Hepatocyte (in vitro differentiated cells): Measurements from ENCODE around the gene DCAF8. TPM values are rescaled to one million over a fixed set of nuclear protein-coding genes. Genes with fewer than 3 reads are reported as not detected.

Source experiments
- DNase-seq: peaks from one replicate; pipeline ENCODE4 v3.0.0-alpha.2; 2016; ENCODE audit warnings: low spot score
- H2AFZ ChIP-seq: fragments of 200-600 bp; sonication (generic); 2 replicates; pipeline ENCODE4 v1.6.0; 2016; ENCODE audit warnings: antibody characterized with exemption, mild to moderate bottlenecking
- H3K27ac ChIP-seq: fragments of 200-600 bp; sonication (generic); 2 replicates; pipeline ENCODE4 v1.5.1; 2016; ENCODE audit warnings: mild to moderate bottlenecking
- H3K27me3 ChIP-seq: fragments of 200-600 bp; sonication (generic); 2 replicates; pipeline ENCODE4 v1.6.1; 2016
- H3K36me3 ChIP-seq: fragments of 200-600 bp; sonication (generic); replicated peaks from 2 replicates; pipeline ENCODE4 v1.5.1; 2016; ENCODE audit warnings: low read depth; ENCODE audit not compliant: insufficient read depth
- H3K4me1 ChIP-seq: fragments of 200-600 bp; sonication (generic); 2 replicates; pipeline ENCODE4 v1.5.1; 2016; ENCODE audit warnings: mild to moderate bottlenecking, moderate library complexity; ENCODE audit not compliant: insufficient read depth
- H3K4me2 ChIP-seq: fragments of 200-600 bp; sonication (generic); 2 replicates; pipeline ENCODE4 v1.6.0; 2016
- H3K4me3 ChIP-seq: fragments of 200-600 bp; sonication (generic); 2 replicates; pipeline ENCODE4 v1.5.1; 2016; ENCODE audit warnings: mild to moderate bottlenecking
- H3K79me2 ChIP-seq: fragments of 200-600 bp; sonication (generic); 2 replicates; pipeline ENCODE4 v1.6.0; 2017; ENCODE audit warnings: mild to moderate bottlenecking
- H3K9me2 ChIP-seq: fragments of 200-600 bp; sonication (generic); replicated peaks from 2 replicates; pipeline ENCODE4 v1.6.0; 2017; ENCODE audit warnings: mild to moderate bottlenecking; ENCODE audit not compliant: insufficient read depth
- H3K9me3 ChIP-seq: fragments of 200-600 bp; sonication (generic); 2 replicates; pipeline ENCODE4 v1.5.1; 2016; ENCODE audit warnings: low read depth, mild to moderate bottlenecking
- H4K20me1 ChIP-seq: fragments of 200-600 bp; sonication (generic); 2 replicates; pipeline ENCODE4 v1.6.0; 2016; ENCODE audit warnings: mild to moderate bottlenecking; ENCODE audit not compliant: insufficient read depth, poor library complexity, severe bottlenecking
- CTCF ChIP-seq: fragments of 200-600 bp; sonication (generic); IDR thresholded peaks from 2 replicates; pipeline ENCODE4 v1.5.1; 2016; ENCODE audit warnings: antibody characterized with exemption, mild to moderate bottlenecking; ENCODE audit not compliant: poor library complexity
- EZH2 ChIP-seq: fragments of 200-600 bp; sonication (generic); IDR thresholded peaks from 2 replicates; pipeline ENCODE4 v1.6.1; 2016; ENCODE audit warnings: antibody characterized with exemption, mild to moderate bottlenecking, borderline replicate concordance
- EZH2phosphoT487 ChIP-seq: fragments of 200-600 bp; sonication (generic); IDR thresholded peaks from one replicate; pipeline ENCODE4 v1.6.1; 2018; ENCODE audit warnings: antibody characterized with exemption, mild to moderate bottlenecking, low read depth, moderate library complexity; ENCODE audit not compliant: unreplicated experiment, severe bottlenecking
- WGBS: methylation state at CpG from one replicate; pipeline ENCODE4 v1.1.6; 2016; ENCODE audit warnings: low lambda C conversion rate; ENCODE audit errors: missing lambda C conversion rate; 5-methylcytosine and 5-hydroxymethylcytosine counted together
- polyA plus RNA-seq: library from polyadenylated mRNA; unstranded; fragments of >200 nt; fragmentation: Nextera tagmentation; extraction: Ambion mirVana; gene quantifications from 2 replicates; pipeline ENCODE4 v1.2.1, GENCODE V29; 2016
- total RNA-seq: library from RNA; depleted of rRNA; stranded (reverse); fragments of >200 nt; gene quantifications from 2 replicates; pipeline ENCODE4 v1.2.3, GENCODE V29; 2014

DCAF8 gene
- total and polyA plus RNA-seq, 2 experiments from 2014 or later = 95.1 to 110 TPM

- Histone ChIP-seq H3K27ac (no peak overlapping the region), H4K20me1 (no peaks in the 10 kb centered on the region), H2AFZ (no peak overlapping the region), H3K36me3 (no peaks in the 10 kb centered on the region), H3K9me2 (no peaks in the 10 kb centered on the region), H3K79me2 (no peaks in the 10 kb centered on the region), H3K27me3 (no peaks in the 10 kb centered on the region), H3K4me1 (no peaks in the 10 kb centered on the region), H3K9me3 (no peaks in the 10 kb centered on the region), H3K4me2 (no peak overlapping the region), H3K4me3 (no peak overlapping the region)
- TF ChIP-seq EZH2phosphoT487 (no peak), EZH2 (no peak)
- no peak for DNase-seq
- WGBS = 78% methylated on average over 4 of the region's 4 CpGs
These were observed 91.0 kb downstream of the DCAF8 start for GRCh38 chr1:160171354-160171753.

GRCh38 chr1:160169553-160170399 lies 92.6 kb downstream of the DCAF8 start:
- Histone ChIP-seq H3K79me2 (no peaks in the 10 kb centered on the region), H3K4me3 (no peak overlapping the region), H3K36me3 (no peaks in the 10 kb centered on the region), H3K4me1 (no peaks in the 10 kb centered on the region), H3K9me3 (no peaks in the 10 kb centered on the region), H3K27ac (no peak overlapping the region), H3K9me2 (no peaks in the 10 kb centered on the region), H3K4me2 (no peak overlapping the region), H3K27me3 (no peaks in the 10 kb centered on the region), H2AFZ (no peak overlapping the region), H4K20me1 (no peaks in the 10 kb centered on the region)
- TF ChIP-seq EZH2 (no peak), EZH2phosphoT487 (no peak), CTCF (no peak)
- WGBS = 52% methylated on average over 15 of the region's 15 CpGs
- DNase-seq = no peak

- Histone ChIP-seq H2AFZ (no peak overlapping the region), H3K9me2 (no peaks in the 10 kb centered on the region), H3K27me3 (no peaks in the 10 kb centered on the region), H3K27ac (no peak overlapping the region), H3K4me3 (no peak overlapping the region), H3K4me2 (no peak overlapping the region), H4K20me1 (no peaks in the 10 kb centered on the region), H3K79me2 (no peaks in the 10 kb centered on the region), H3K36me3 (no peaks in the 10 kb centered on the region), H3K9me3 (no peaks in the 10 kb centered on the region), H3K4me1 (no peaks in the 10 kb centered on the region)
- no peak for DNase-seq
- WGBS = 60% methylated on average over 13 of the region's 13 CpGs
- no peak for TF ChIP-seq EZH2
- no peak for TF ChIP-seq CTCF
- TF ChIP-seq EZH2phosphoT487 = no peak
These were observed 93.6 kb downstream of the DCAF8 start for GRCh38 chr1:160168609-160169369.

GRCh38 chr1:160168016-160168415 lies 94.3 kb downstream of the DCAF8 start:
- H3K36me3 ChIP-seq = no peaks in the 10 kb centered on the region
- no peak overlapping the region for H3K27ac ChIP-seq
- no peak overlapping the region for H3K4me2 ChIP-seq
- H3K4me3 ChIP-seq = no peak overlapping the region
- no peaks in the 10 kb centered on the region for H3K9me2 ChIP-seq
- no peaks in the 10 kb centered on the region for H3K9me3 ChIP-seq
- no peak for TF ChIP-seq EZH2
- no peak for TF ChIP-seq EZH2phosphoT487
- TF ChIP-seq CTCF = no peak
- no peak for DNase-seq
- H3K4me1 ChIP-seq = no peaks in the 10 kb centered on the region
- H2AFZ ChIP-seq = no peak overlapping the region
- H3K27me3 ChIP-seq = no peaks in the 10 kb centered on the region
- no peaks in the 10 kb centered on the region for H3K79me2 ChIP-seq
- 84% methylated on average over 5 of the region's 5 CpGs for WGBS
- H4K20me1 ChIP-seq = no peaks in the 10 kb centered on the region
